ENCODE measurements around the gene GREB1L. TPM values are rescaled to one million over a fixed set of nuclear protein-coding genes. Genes with fewer than 3 reads are reported as not detected.

Gene GREB1L
- total and polyA plus RNA-seq, 10 of the 15 experiments (the other 5 are each of a cell fraction or from before 2014, with no cell fraction given), result under 0.01 to 0.11 (median 0.03) TPM; not detected in 1

DNA sequence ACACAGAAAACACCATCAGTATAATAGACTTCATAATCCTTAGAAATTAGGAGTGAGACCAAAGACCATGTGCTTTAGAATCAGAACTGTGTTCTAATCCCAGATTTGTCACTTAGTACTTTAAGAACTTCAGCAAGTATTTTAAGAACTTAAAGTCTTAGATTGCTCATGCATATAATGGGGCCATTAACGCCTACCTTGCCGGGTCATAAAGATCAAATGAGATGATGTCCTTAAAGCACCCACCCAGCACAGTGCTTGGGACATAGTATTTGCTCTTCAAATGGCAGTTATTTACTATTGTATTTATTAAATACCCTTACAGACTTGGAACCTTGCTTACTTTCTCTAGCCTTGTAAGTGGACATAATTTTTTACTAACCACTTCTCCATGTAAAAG is 156.1 kb downstream of the GREB1L start:
- Histone ChIP-seq H3K27me3 (replicated peaks in 1 of 2; ENCODE audit: control insufficient read depth in 2 of 2, insufficient read depth in 2 of 2, low read length in 1 of 2) (no peaks in the 10 kb centered on the region; a peak in 1 of 4 replicates), H3K9me3 (replicated peaks; ENCODE audit: control insufficient read depth, insufficient read depth, low read length) (no peaks in the 10 kb centered on the region), H2AFZ (ENCODE audit: control insufficient read depth, low read depth, low read length) (no peak overlapping the region), H3K36me3 (ENCODE audit: control insufficient read depth in 2 of 2, insufficient read depth in 2 of 2, low read length in 1 of 2) (no peaks in the 10 kb centered on the region), H3K79me2 (ENCODE audit: control insufficient read depth, insufficient read depth, low read length) (no peaks in the 10 kb centered on the region), H4K20me1 (ENCODE audit: control insufficient read depth, insufficient read depth) (no peaks in the 10 kb centered on the region), H3K4me2 (ENCODE audit: control insufficient read depth, insufficient read depth) (no peak overlapping the region), H3K4me3 (no peak overlapping the region), H3K4me1 (ENCODE audit: control insufficient read depth, insufficient read depth, low read length) (no peaks in the 10 kb centered on the region), H3K9ac (ENCODE audit: control insufficient read depth, insufficient read depth, low read length) (no peak overlapping the region), H3K27ac (ENCODE audit: control insufficient read depth, insufficient read depth) (no peak overlapping the region)
- ChIA-PET CTCF (no interaction called here), SMC1A (ENCODE audit: uncharacterized antibody, unreplicated experiment) (no interaction called here), RAD21 (ENCODE audit: unreplicated experiment) (no interaction called here), POLR2A (no interaction called here)
- DNase-seq (ENCODE audit: low read depth, low spot score) (no peak), FAIRE-seq (no peak), ATAC-seq (no peak)
- in situ Hi-C loops (cut with MboI) (no loop called here), intact Hi-C loops (cut with micrococcal nuclease; ENCODE audit: unreplicated experiment) (no loop called here)
- TF ChIP-seq POLR2A (IDR thresholded peaks at IDR 0.05; ENCODE audit: low read depth, low read length), result no peak
- TF ChIP-seq RELB (IDR thresholded peaks at IDR 0.05; ENCODE audit: low read depth), result no peak
- TF ChIP-seq ZNF384 (IDR thresholded peaks at IDR 0.05; ENCODE audit: borderline replicate concordance, low read depth, low read length), result no peak
- TF ChIP-seq IKZF2 (IDR thresholded peaks at IDR 0.05), result no peak
- no peak for TF ChIP-seq SMAD1 (IDR thresholded peaks at IDR 0.05; ENCODE audit: low read depth, partially characterized antibody)
- no peak for TF ChIP-seq POLR2AphosphoS2 (IDR thresholded peaks at IDR 0.05; ENCODE audit: low read depth, low read length)
- no peak for TF ChIP-seq EED (IDR thresholded peaks at IDR 0.05; ENCODE audit: low read depth)
- no peak for TF ChIP-seq YBX1 (IDR thresholded peaks at IDR 0.05)
- TF ChIP-seq PAX5 (IDR thresholded peaks at IDR 0.05; ENCODE audit: borderline replicate concordance, low read depth, low read length), result no peak
- no peak for TF ChIP-seq CTCF (IDR thresholded peaks at IDR 0.05 in 2 of 3, conservative IDR thresholded peaks at IDR 0.05 in 1 of 3; ENCODE audit: control insufficient read depth in 2 of 3, extremely low read depth in 1 of 3, insufficient read depth in 1 of 3, low read depth in 3 of 3, low read length in 3 of 3)
- TF ChIP-seq POU2F2 (IDR thresholded peaks at IDR 0.05; ENCODE audit: borderline replicate concordance, low read depth, low read length), result no peak
- TF ChIP-seq FOXK2 (IDR thresholded peaks at IDR 0.05), result no peak
- no peak for TF ChIP-seq NBN (IDR thresholded peaks at IDR 0.05)
- WGBS (ENCODE audit: insufficient coverage, insufficient replicate concordance, low lambda C conversion rate, missing lambda C conversion rate), result 2% methylated on average over 2 of the region's 2 CpGs
- no TSS peak for BruUV-seq (replicated peaks)

All from GM12878 (cell line).